GM23338 (cell line): ENCODE results near the gene CDK5RAP2. TPM values are rescaled to one million over a fixed set of nuclear protein-coding genes. Genes with fewer than 3 reads are reported as not detected.

Source experiments
- ATAC-seq: fragments of 200-7000 bp; cut with Tn5 transposase; 3 replicates; pipeline ENCODE4 v1.9.1; 2020
- DNase-seq: peaks from one replicate; pipeline ENCODE4 v3.0.0-alpha.2; 2015; ENCODE audit warnings: low spot score
- H2AFZ ChIP-seq: fragments of 200-600 bp; sonication (generic); 2 replicates; pipeline ENCODE4 v1.8.0; 2016; ENCODE audit warnings: antibody characterized with exemption, mild to moderate bottlenecking, moderate library complexity
- H3F3A ChIP-seq: fragments of 200-600 bp; sonication (generic); replicated peaks from 2 replicates; pipeline ENCODE4 v1.8.0; 2017; ENCODE audit warnings: antibody characterized with exemption, mixed run types, low read depth
- H3K27ac ChIP-seq: fragments of 200-600 bp; sonication (generic); 2 replicates; pipeline ENCODE4 v1.6.1; 2016; ENCODE audit warnings: low read depth
- H3K27me3 ChIP-seq: fragments of 200-600 bp; sonication (generic); 2 replicates; pipeline ENCODE4 v1.8.0; 2016; ENCODE audit warnings: mild to moderate bottlenecking, mixed run types, moderate library complexity; ENCODE audit not compliant: insufficient read depth
- H3K36me3 ChIP-seq: fragments of 200-600 bp; sonication (generic); 2 replicates; pipeline ENCODE4 v1.8.0; 2016; ENCODE audit warnings: mild to moderate bottlenecking; ENCODE audit not compliant: insufficient read depth
- H3K4me1 ChIP-seq: fragments of 200-600 bp; sonication (generic); 2 replicates; pipeline ENCODE4 v1.8.0; 2016; ENCODE audit warnings: mild to moderate bottlenecking, moderate library complexity; ENCODE audit not compliant: insufficient read depth
- H3K4me2 ChIP-seq: fragments of 200-600 bp; sonication (generic); 2 replicates; pipeline ENCODE4 v1.7.1; 2017; ENCODE audit warnings: mixed run types
- H3K4me3 ChIP-seq: fragments of 200-600 bp; sonication (generic); 2 replicates; pipeline ENCODE4 v1.6.1; 2016; ENCODE audit warnings: mixed run types
- H3K79me2 ChIP-seq: fragments of 200-600 bp; sonication (generic); replicated peaks from 2 replicates; pipeline ENCODE4 v1.8.0; 2017; ENCODE audit warnings: mild to moderate bottlenecking; ENCODE audit not compliant: insufficient read depth
- H3K9me2 ChIP-seq: fragments of 200-600 bp; sonication (generic); 2 replicates; pipeline ENCODE4 v1.8.0; 2017; ENCODE audit not compliant: insufficient read depth
- H4K20me1 ChIP-seq: fragments of 200-600 bp; sonication (generic); replicated peaks from 2 replicates; pipeline ENCODE4 v1.8.0; 2017; ENCODE audit warnings: mild to moderate bottlenecking; ENCODE audit not compliant: insufficient read depth
- H3K27ac Mint-ChIP-seq: 2 replicates; pipeline ENCODE4 v1.8.0; 2020; ENCODE audit warnings: inconsistent platforms, mild to moderate bottlenecking, moderate library complexity, mixed read lengths
- H3K27me3 Mint-ChIP-seq: 3 replicates; pipeline ENCODE4 v1.8.0; 2022; ENCODE audit warnings: low read depth, mild to moderate bottlenecking, moderate library complexity, mixed read lengths, inconsistent platforms; ENCODE audit not compliant: insufficient read depth, poor library complexity
- H3K36me3 Mint-ChIP-seq: 3 replicates; pipeline ENCODE4 v1.8.0; 2021; ENCODE audit warnings: low read depth, mild to moderate bottlenecking, inconsistent platforms, moderate library complexity, mixed read lengths
- H3K4me1 Mint-ChIP-seq: 3 replicates; pipeline ENCODE4 v1.8.0; 2020; ENCODE audit warnings: mild to moderate bottlenecking, inconsistent platforms, mixed read lengths
- H3K4me3 Mint-ChIP-seq: 3 replicates; pipeline ENCODE4 v1.8.0; 2021; ENCODE audit warnings: moderate library complexity, mild to moderate bottlenecking, inconsistent platforms, mixed read lengths
- H3K9me3 Mint-ChIP-seq: 3 replicates; pipeline ENCODE4 v1.8.0; 2020; ENCODE audit warnings: moderate library complexity, mild to moderate bottlenecking, inconsistent platforms, mixed read lengths
- CREB1 ChIP-seq: fragments of 250-450 bp; sonication (Bioruptor Pico); IDR thresholded peaks from 2 replicates; pipeline ENCODE4 v1.5.0; 2020; ENCODE audit warnings: low read depth, mild to moderate bottlenecking, moderate library complexity
- EZH2 ChIP-seq: fragments of 200-600 bp; sonication (generic); IDR thresholded peaks from one replicate; pipeline ENCODE4 v1.8.0; 2017; ENCODE audit warnings: antibody characterized with exemption, mild to moderate bottlenecking, low read depth; ENCODE audit not compliant: unreplicated experiment
- EZH2phosphoT487 ChIP-seq: fragments of 200-600 bp; sonication (generic); IDR thresholded peaks from one replicate; pipeline ENCODE4 v1.8.1; 2018; ENCODE audit warnings: antibody characterized with exemption; ENCODE audit not compliant: unreplicated experiment
- JUNB ChIP-seq: IDR thresholded peaks from one replicate; pipeline ENCODE4 v1.6.1; 2016; ENCODE audit warnings: antibody characterized with exemption; ENCODE audit not compliant: unreplicated experiment
- NANOG ChIP-seq: IDR thresholded peaks from 2 replicates; pipeline ENCODE4 v1.6.1; 2016; ENCODE audit warnings: antibody characterized with exemption, borderline replicate concordance
- POLR2AphosphoS5 ChIP-seq: IDR thresholded peaks from 2 replicates; pipeline ENCODE4 v1.6.1; 2016; ENCODE audit warnings: antibody characterized with exemption, low read depth
- STAT1 ChIP-seq: IDR thresholded peaks from one replicate; pipeline ENCODE4 v1.6.1; 2016; ENCODE audit warnings: antibody characterized with exemption; ENCODE audit not compliant: unreplicated experiment
- ZNF114 ChIP-seq: fragments of 250-450 bp; sonication (Bioruptor Pico); IDR thresholded peaks from 2 replicates; pipeline ENCODE4 v1.5.0; 2020; ENCODE audit warnings: mild to moderate bottlenecking, moderate library complexity
- ZNF331 ChIP-seq: fragments of 250-450 bp; sonication (Bioruptor Pico); IDR thresholded peaks from 2 replicates; pipeline ENCODE4 v1.5.0; 2020; ENCODE audit warnings: low read depth, mild to moderate bottlenecking, moderate library complexity
- polyA plus RNA-seq: library from polyadenylated mRNA; unstranded; fragments of >200 nt; fragmentation: Nextera tagmentation; extraction: Ambion mirVana; gene quantifications from 2 replicates; pipeline ENCODE4 v1.2.1, GENCODE V29; 2016
- total RNA-seq: library from RNA; depleted of rRNA; stranded (reverse); fragments of >200 nt; shearing (Covaris generic); gene quantifications from 2 replicates; pipeline ENCODE4 v1.2.3, GENCODE V29; 2014
- TF ChIP-seq, protein P1 (sequence below), 2 experiments: fragments of 200-600 bp in 1 of 2; sonication (generic) in 1 of 2; conservative IDR thresholded peaks; 2 replicates each; pipeline versions ENCODE4 v1.5.1 to v1.6.1; 2016 to 2017; ENCODE audit warnings: antibody characterized with exemption in 2 of 2, low read depth in 2 of 2, mild to moderate bottlenecking in 2 of 2, moderate library complexity in 1 of 2
- TF ChIP-seq, protein P2 (sequence below): IDR thresholded peaks from one replicate; pipeline ENCODE4 v1.6.1; 2018; ENCODE audit warnings: antibody characterized with exemption; ENCODE audit not compliant: unreplicated experiment
- TF ChIP-seq, protein P3 (sequence below): fragments of 250-450 bp; sonication (Bioruptor Pico); IDR thresholded peaks from 2 replicates; pipeline ENCODE4 v1.5.0; 2020; ENCODE audit warnings: mild to moderate bottlenecking, moderate library complexity
- TF ChIP-seq, protein P4 (sequence below): IDR thresholded peaks from 2 replicates; pipeline ENCODE4 v1.6.1; 2016; ENCODE audit warnings: antibody characterized with exemption

Gene CDK5RAP2
- total and polyA plus RNA-seq, 2 experiments from 2014 or later, result 50.7 to 65.7 TPM

DNA sequence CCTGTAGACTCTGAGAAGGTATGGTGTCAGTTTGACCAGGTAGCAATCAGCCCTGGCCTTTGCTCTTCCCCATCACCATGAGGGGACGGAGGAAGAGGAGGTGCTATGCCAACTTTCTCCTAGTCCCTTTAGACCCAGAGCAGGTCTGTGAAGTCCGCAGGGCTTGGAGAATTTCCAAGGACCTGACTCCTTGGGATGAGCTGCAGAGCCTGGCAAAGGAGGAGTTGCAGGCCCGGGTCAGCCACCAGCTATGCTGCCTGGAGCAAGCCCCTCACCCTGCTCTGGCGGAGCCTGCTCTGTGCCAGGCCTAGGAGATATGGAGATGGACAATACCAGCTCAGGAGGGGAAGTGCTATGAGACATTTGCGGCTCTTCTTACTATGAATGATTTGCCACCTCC is 188.3 kb downstream of the CDK5RAP2 start:
- Mint-ChIP-seq H3K27me3 (peaks cover 23% of the 10 kb centered on the region), H3K27ac (no peak overlapping the region), H3K4me1 (peaks cover 2% of the 10 kb centered on the region; the same call in 1 of the 3 replicates), H3K9me3 (no peaks in the 10 kb centered on the region), H3K36me3 (peaks cover 58% of the 10 kb centered on the region), H3K4me3 (no peak overlapping the region)
- H3K4me2 ChIP-seq, result no peak overlapping the region
- ATAC-seq, result no peak
- H4K20me1 ChIP-seq, result no peaks in the 10 kb centered on the region
- TF ChIP-seq EZH2, result no peak
- no peak for TF ChIP-seq ZNF331 (CRISPR knock-in tag)
- TF ChIP-seq, protein P1, sequence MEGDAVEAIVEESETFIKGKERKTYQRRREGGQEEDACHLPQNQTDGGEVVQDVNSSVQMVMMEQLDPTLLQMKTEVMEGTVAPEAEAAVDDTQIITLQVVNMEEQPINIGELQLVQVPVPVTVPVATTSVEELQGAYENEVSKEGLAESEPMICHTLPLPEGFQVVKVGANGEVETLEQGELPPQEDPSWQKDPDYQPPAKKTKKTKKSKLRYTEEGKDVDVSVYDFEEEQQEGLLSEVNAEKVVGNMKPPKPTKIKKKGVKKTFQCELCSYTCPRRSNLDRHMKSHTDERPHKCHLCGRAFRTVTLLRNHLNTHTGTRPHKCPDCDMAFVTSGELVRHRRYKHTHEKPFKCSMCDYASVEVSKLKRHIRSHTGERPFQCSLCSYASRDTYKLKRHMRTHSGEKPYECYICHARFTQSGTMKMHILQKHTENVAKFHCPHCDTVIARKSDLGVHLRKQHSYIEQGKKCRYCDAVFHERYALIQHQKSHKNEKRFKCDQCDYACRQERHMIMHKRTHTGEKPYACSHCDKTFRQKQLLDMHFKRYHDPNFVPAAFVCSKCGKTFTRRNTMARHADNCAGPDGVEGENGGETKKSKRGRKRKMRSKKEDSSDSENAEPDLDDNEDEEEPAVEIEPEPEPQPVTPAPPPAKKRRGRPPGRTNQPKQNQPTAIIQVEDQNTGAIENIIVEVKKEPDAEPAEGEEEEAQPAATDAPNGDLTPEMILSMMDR (conservative IDR thresholded peaks at IDR 0.05; ENCODE audit: low read depth in 2 of 2), result no peak
- TF ChIP-seq STAT1, result no peak
- no peak for TF ChIP-seq JUNB
- TF ChIP-seq NANOG, result no peak
- TF ChIP-seq, protein P2, sequence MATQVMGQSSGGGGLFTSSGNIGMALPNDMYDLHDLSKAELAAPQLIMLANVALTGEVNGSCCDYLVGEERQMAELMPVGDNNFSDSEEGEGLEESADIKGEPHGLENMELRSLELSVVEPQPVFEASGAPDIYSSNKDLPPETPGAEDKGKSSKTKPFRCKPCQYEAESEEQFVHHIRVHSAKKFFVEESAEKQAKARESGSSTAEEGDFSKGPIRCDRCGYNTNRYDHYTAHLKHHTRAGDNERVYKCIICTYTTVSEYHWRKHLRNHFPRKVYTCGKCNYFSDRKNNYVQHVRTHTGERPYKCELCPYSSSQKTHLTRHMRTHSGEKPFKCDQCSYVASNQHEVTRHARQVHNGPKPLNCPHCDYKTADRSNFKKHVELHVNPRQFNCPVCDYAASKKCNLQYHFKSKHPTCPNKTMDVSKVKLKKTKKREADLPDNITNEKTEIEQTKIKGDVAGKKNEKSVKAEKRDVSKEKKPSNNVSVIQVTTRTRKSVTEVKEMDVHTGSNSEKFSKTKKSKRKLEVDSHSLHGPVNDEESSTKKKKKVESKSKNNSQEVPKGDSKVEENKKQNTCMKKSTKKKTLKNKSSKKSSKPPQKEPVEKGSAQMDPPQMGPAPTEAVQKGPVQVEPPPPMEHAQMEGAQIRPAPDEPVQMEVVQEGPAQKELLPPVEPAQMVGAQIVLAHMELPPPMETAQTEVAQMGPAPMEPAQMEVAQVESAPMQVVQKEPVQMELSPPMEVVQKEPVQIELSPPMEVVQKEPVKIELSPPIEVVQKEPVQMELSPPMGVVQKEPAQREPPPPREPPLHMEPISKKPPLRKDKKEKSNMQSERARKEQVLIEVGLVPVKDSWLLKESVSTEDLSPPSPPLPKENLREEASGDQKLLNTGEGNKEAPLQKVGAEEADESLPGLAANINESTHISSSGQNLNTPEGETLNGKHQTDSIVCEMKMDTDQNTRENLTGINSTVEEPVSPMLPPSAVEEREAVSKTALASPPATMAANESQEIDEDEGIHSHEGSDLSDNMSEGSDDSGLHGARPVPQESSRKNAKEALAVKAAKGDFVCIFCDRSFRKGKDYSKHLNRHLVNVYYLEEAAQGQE, result no peak
- no peak for TF ChIP-seq EZH2phosphoT487
- no peak for TF ChIP-seq POLR2AphosphoS5
- no peak for TF ChIP-seq CREB1 (CRISPR knock-in tag)
- TF ChIP-seq, protein P3, sequence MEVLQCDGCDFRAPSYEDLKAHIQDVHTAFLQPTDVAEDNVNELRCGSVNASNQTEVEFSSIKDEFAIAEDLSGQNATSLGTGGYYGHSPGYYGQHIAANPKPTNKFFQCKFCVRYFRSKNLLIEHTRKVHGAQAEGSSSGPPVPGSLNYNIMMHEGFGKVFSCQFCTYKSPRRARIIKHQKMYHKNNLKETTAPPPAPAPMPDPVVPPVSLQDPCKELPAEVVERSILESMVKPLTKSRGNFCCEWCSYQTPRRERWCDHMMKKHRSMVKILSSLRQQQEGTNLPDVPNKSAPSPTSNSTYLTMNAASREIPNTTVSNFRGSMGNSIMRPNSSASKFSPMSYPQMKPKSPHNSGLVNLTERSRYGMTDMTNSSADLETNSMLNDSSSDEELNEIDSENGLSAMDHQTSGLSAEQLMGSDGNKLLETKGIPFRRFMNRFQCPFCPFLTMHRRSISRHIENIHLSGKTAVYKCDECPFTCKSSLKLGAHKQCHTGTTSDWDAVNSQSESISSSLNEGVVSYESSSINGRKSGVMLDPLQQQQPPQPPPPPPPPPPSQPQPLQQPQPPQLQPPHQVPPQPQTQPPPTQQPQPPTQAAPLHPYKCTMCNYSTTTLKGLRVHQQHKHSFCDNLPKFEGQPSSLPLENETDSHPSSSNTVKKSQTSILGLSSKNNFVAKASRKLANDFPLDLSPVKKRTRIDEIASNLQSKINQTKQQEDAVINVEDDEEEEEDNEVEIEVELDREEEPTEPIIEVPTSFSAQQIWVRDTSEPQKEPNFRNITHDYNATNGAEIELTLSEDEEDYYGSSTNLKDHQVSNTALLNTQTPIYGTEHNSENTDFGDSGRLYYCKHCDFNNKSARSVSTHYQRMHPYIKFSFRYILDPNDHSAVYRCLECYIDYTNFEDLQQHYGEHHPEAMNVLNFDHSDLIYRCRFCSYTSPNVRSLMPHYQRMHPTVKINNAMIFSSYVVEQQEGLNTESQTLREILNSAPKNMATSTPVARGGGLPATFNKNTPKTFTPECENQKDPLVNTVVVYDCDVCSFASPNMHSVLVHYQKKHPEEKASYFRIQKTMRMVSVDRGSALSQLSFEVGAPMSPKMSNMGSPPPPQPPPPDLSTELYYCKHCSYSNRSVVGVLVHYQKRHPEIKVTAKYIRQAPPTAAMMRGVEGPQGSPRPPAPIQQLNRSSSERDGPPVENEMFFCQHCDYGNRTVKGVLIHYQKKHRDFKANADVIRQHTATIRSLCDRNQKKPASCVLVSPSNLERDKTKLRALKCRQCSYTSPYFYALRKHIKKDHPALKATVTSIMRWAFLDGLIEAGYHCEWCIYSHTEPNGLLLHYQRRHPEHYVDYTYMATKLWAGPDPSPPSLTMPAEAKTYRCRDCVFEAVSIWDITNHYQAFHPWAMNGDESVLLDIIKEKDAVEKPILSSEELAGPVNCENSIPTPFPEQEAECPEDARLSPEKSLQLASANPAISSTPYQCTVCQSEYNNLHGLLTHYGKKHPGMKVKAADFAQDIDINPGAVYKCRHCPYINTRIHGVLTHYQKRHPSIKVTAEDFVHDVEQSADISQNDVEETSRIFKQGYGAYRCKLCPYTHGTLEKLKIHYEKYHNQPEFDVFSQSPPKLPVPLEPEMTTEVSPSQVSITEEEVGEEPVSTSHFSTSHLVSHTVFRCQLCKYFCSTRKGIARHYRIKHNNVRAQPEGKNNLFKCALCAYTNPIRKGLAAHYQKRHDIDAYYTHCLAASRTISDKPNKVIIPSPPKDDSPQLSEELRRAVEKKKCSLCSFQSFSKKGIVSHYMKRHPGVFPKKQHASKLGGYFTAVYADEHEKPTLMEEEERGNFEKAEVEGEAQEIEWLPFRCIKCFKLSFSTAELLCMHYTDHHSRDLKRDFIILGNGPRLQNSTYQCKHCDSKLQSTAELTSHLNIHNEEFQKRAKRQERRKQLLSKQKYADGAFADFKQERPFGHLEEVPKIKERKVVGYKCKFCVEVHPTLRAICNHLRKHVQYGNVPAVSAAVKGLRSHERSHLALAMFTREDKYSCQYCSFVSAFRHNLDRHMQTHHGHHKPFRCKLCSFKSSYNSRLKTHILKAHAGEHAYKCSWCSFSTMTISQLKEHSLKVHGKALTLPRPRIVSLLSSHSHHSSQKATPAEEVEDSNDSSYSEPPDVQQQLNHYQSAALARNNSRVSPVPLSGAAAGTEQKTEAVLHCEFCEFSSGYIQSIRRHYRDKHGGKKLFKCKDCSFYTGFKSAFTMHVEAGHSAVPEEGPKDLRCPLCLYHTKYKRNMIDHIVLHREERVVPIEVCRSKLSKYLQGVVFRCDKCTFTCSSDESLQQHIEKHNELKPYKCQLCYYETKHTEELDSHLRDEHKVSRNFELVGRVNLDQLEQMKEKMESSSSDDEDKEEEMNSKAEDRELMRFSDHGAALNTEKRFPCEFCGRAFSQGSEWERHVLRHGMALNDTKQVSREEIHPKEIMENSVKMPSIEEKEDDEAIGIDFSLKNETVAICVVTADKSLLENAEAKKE (CRISPR knock-in tag), result no peak
- no peak for TF ChIP-seq ZNF114 (CRISPR knock-in tag)
- TF ChIP-seq, protein P4, sequence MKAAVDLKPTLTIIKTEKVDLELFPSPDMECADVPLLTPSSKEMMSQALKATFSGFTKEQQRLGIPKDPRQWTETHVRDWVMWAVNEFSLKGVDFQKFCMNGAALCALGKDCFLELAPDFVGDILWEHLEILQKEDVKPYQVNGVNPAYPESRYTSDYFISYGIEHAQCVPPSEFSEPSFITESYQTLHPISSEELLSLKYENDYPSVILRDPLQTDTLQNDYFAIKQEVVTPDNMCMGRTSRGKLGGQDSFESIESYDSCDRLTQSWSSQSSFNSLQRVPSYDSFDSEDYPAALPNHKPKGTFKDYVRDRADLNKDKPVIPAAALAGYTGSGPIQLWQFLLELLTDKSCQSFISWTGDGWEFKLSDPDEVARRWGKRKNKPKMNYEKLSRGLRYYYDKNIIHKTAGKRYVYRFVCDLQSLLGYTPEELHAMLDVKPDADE, result no peak
- no peaks in the 10 kb centered on the region for H3K79me2 ChIP-seq
- no peaks in the 10 kb centered on the region for H3K9me2 ChIP-seq
- no peak for DNase-seq
- no peaks in the 10 kb centered on the region for H3F3A ChIP-seq
- H2AFZ ChIP-seq, result no peak overlapping the region
- H3K4me1 ChIP-seq, result no peaks in the 10 kb centered on the region
- no peak overlapping the region for H3K4me3 ChIP-seq
- H3K36me3 ChIP-seq, result peaks cover 15% of the 10 kb centered on the region
- H3K27me3 ChIP-seq, result no peaks in the 10 kb centered on the region
- H3K27ac ChIP-seq, result no peak overlapping the region
